Natural killer cell (primary cell): ENCODE data around the gene RBKS. TPM values are rescaled to one million over a fixed set of nuclear protein-coding genes. Genes with fewer than 3 reads are reported as not detected.

Experiments used
- ATAC-seq, 3 donors: fragments of 150-1000 bp in 2 of 3; fragments of 200-7000 bp in 1 of 3; cut with Tn5 transposase; 1 replicate in 1 of 3; 2 replicates in 2 of 3; pipeline ENCODE4 v1.10.0; 2021; ENCODE audit warnings: mild to moderate bottlenecking in 2 of 3, moderate library complexity in 2 of 3
- DNase-seq, 2 donors: peaks; one replicate each; pipeline versions ENCODE4 v3.0.0 to v3.0.0-alpha.2; 2013 to 2021; ENCODE audit warnings: mixed read lengths in 1 of 2
- H3K27ac ChIP-seq: one replicate; pipeline ENCODE4 v1.5.1; 2013; ENCODE audit warnings: mild to moderate bottlenecking, low read length
- H3K27me3 ChIP-seq: one replicate; pipeline ENCODE4 v1.6.1; 2013; ENCODE audit warnings: low read length; ENCODE audit not compliant: control insufficient read depth, insufficient read depth
- H3K36me3 ChIP-seq: one replicate; pipeline ENCODE4 v1.6.1; 2013; ENCODE audit warnings: low read length; ENCODE audit not compliant: control insufficient read depth, insufficient read depth
- H3K4me1 ChIP-seq: one replicate; pipeline ENCODE4 v1.6.1; 2013; ENCODE audit warnings: low read length; ENCODE audit not compliant: control insufficient read depth, insufficient read depth
- H3K4me3 ChIP-seq: one replicate; pipeline ENCODE4 v1.5.1; 2013; ENCODE audit warnings: low read length
- H3K9me3 ChIP-seq: one replicate; pipeline ENCODE4 v1.6.1; 2013; ENCODE audit warnings: low read length; ENCODE audit not compliant: control insufficient read depth, insufficient read depth
- H3K27ac Mint-ChIP-seq, 2 donors: one replicate each; pipeline ENCODE4 v1.8.0; 2022; ENCODE audit warnings: mild to moderate bottlenecking in 2 of 2, mixed read lengths in 2 of 2, moderate library complexity in 1 of 2
- H3K27me3 Mint-ChIP-seq, 2 donors: one replicate each; pipeline ENCODE4 v1.8.0; 2022; ENCODE audit warnings: low read depth in 2 of 2, mixed read lengths in 2 of 2
- H3K36me3 Mint-ChIP-seq: one replicate; pipeline ENCODE4 v1.8.0; 2022; ENCODE audit warnings: mixed read lengths
- H3K4me1 Mint-ChIP-seq, 2 donors: one replicate each; pipeline ENCODE4 v1.8.0; 2022; ENCODE audit warnings: mixed read lengths in 2 of 2
- H3K4me3 Mint-ChIP-seq: one replicate; pipeline ENCODE4 v1.8.0; 2022; ENCODE audit warnings: mild to moderate bottlenecking, moderate library complexity, mixed read lengths
- H3K9me3 Mint-ChIP-seq, 2 donors: one replicate each; pipeline ENCODE4 v1.8.0; 2022; ENCODE audit warnings: mixed read lengths in 2 of 2
- CTCF ChIP-seq: fragments of 200-600 bp; IDR thresholded peaks from one replicate; pipeline ENCODE4 v1.8.0; 2022; ENCODE audit warnings: antibody characterized with exemption
- WGBS: methylation state at CpG from one replicate; pipeline ENCODE4 v1.1.7; 2013; ENCODE audit warnings: missing lambda C conversion rate; ENCODE audit not compliant: insufficient coverage; 5-methylcytosine and 5-hydroxymethylcytosine counted together
- intact Hi-C: fragments of 100-400 bp; cut with micrococcal nuclease; formaldehyde crosslinking; loops from one replicate; pipeline ENCODE4 v1.14.2; 2022
- total RNA-seq, 4 donors: library from RNA; stranded (reverse); fragments of 120-200 nt in 1 of 4; gene quantifications; one replicate each; pipeline versions ENCODE4 v1.2.3 to v1.2.4, GENCODE V29; 2013 to 2022

The RBKS gene
- total RNA-seq, 3 donors from 2014 or later (not counting 1 experiment from before 2014, with no cell fraction given), result 11.5 to 20.9 (median 12.8) TPM

- TF ChIP-seq CTCF, result no peak
- DNase-seq (no peak), ATAC-seq (no peak)
- Histone ChIP-seq H3K36me3 (no peaks in the 10 kb centered on the region), H3K9me3 (no peaks in the 10 kb centered on the region), H3K4me3 (no peak overlapping the region), H3K27ac (no peak overlapping the region), H3K4me1 (no peaks in the 10 kb centered on the region), H3K27me3 (no peaks in the 10 kb centered on the region)
- Mint-ChIP-seq H3K9me3 (no peaks in the 10 kb centered on the region), H3K4me3 (no peak overlapping the region), H3K27ac (no peak overlapping the region), H3K4me1 (peaks cover 5 to 7% of the 10 kb centered on the region in 2 donors), H3K27me3 (peaks cover 0 to 3% of the 10 kb centered on the region in 2 donors), H3K36me3 (peaks cover 8% of the 10 kb centered on the region)
- intact Hi-C loops, result no loop called here
- WGBS, result 87% methylated on average over 3 of the region's 3 CpGs
Measured at GRCh38 chr2:27856386-27856785, 33.8 kb downstream of the RBKS start.

GRCh38 chr2:27855476-27855875, 34.7 kb downstream of the RBKS start:
- Histone ChIP-seq H3K27ac (no peak overlapping the region), H3K4me1 (no peaks in the 10 kb centered on the region), H3K4me3 (no peak overlapping the region), H3K9me3 (no peaks in the 10 kb centered on the region), H3K36me3 (no peaks in the 10 kb centered on the region), H3K27me3 (no peaks in the 10 kb centered on the region)
- H3K4me3 Mint-ChIP-seq, result no peak overlapping the region
- H3K4me1 Mint-ChIP-seq, result peaks cover 5 to 7% of the 10 kb centered on the region in 2 donors
- TF ChIP-seq CTCF, result no peak
- H3K9me3 Mint-ChIP-seq, result no peaks in the 10 kb centered on the region
- no peak overlapping the region for H3K27ac Mint-ChIP-seq
- peaks cover 8% of the 10 kb centered on the region for H3K36me3 Mint-ChIP-seq
- DNase-seq, result no peak
- intact Hi-C loops, result no loop called here
- no peaks in the 10 kb centered on the region for H3K27me3 Mint-ChIP-seq
- no peak for ATAC-seq

- WGBS, result 96% methylated on average over 3 of the region's 3 CpGs
- peaks cover 5 to 7% of the 10 kb centered on the region in 2 donors for H3K4me1 Mint-ChIP-seq
- no peak for TF ChIP-seq CTCF
- H3K36me3 ChIP-seq, result no peaks in the 10 kb centered on the region
- H3K27me3 Mint-ChIP-seq, result no peaks in the 10 kb centered on the region
- H3K4me1 ChIP-seq, result no peaks in the 10 kb centered on the region
- H3K4me3 ChIP-seq, result no peak overlapping the region
- no peak overlapping the region for H3K27ac ChIP-seq
- H3K4me3 Mint-ChIP-seq, result no peak overlapping the region
- no peaks in the 10 kb centered on the region for H3K9me3 ChIP-seq
- intact Hi-C loops, result no loop called here
- no peaks in the 10 kb centered on the region for H3K9me3 Mint-ChIP-seq
- H3K36me3 Mint-ChIP-seq, result peaks cover 8% of the 10 kb centered on the region
- DNase-seq (no peak), ATAC-seq (no peak)
- H3K27ac Mint-ChIP-seq, result no peak overlapping the region
- no peaks in the 10 kb centered on the region for H3K27me3 ChIP-seq
Measured at GRCh38 chr2:27854229-27854862, 35.8 kb downstream of the RBKS start.

- Histone ChIP-seq H3K4me1 (no peaks in the 10 kb centered on the region), H3K9me3 (no peaks in the 10 kb centered on the region), H3K4me3 (no peak overlapping the region), H3K27ac (no peak overlapping the region), H3K36me3 (no peaks in the 10 kb centered on the region), H3K27me3 (no peaks in the 10 kb centered on the region)
- intact Hi-C loops, result no loop called here
- Mint-ChIP-seq H3K4me3 (no peak overlapping the region), H3K4me1 (no peaks in the 10 kb centered on the region), H3K27ac (no peak overlapping the region), H3K9me3 (no peaks in the 10 kb centered on the region), H3K36me3 (peaks cover 4% of the 10 kb centered on the region), H3K27me3 (no peaks in the 10 kb centered on the region)
- DNase-seq (no peak), ATAC-seq (no peak)
- no peak for TF ChIP-seq CTCF
- WGBS, result no CpG with 5 or more reads among the region's 1 CpG
Measured at GRCh38 chr2:27852691-27853090, 37.5 kb downstream of the RBKS start.
